GM10248 (cell line): ENCODE results near the gene CXCR4.
A peak's percentile ranks its signal among the peaks of the same experiment; 100 is the strongest.

Source experiments
- CTCF ChIA-PET: fragments of 300-600 bp; sonication (Branson Sonifier 250); formaldehyde crosslinking; extraction: SDS; loops from one replicate; lab custom pipeline; 2021; ENCODE audit warnings: antibody characterized with exemption; lab: Yijun Ruan, JAX
- POLR2A ChIA-PET: fragments of 350-650 bp; sonication (Branson Sonifier 250); formaldehyde crosslinking; extraction: SDS; loops from one replicate; lab custom pipeline; 2020; ENCODE audit warnings: antibody characterized with exemption; lab: Yijun Ruan, JAX
- DNase-seq: peaks from one replicate; pipeline ENCODE4 v3.0.0; 2012; ENCODE audit errors: extremely low spot score
- CTCF ChIP-seq: IDR thresholded peaks from 2 replicates; pipeline ENCODE4 v1.5.1; 2012; ENCODE audit warnings: mild to moderate bottlenecking, low read depth; ENCODE audit errors: extremely low read depth, missing control alignments, control extremely low read depth

The CXCR4 gene

GRCh38 chr2:136067897-136068580, 49.9 kb downstream of the CXCR4 start:
- no peak for TF ChIP-seq CTCF
- ChIA-PET POLR2A (no interaction called here), CTCF (interaction anchor here (0.8 to 1.1 kb wide), 3 partner anchors 9 to 291 kb away, joined by 3 read pairs; no protein-coding TSS in a partner anchor)
- DNase-seq, result no peak

- DNase-seq, result no peak
- TF ChIP-seq CTCF, result no peak
- ChIA-PET CTCF (interaction anchor here (0.8 kb wide), 1 partner anchor 8 kb away, joined by 3 read pairs; no protein-coding TSS in a partner anchor), POLR2A (no interaction called here)
Measured at GRCh38 chr2:136067459-136067858, 50.5 kb downstream of the CXCR4 start.

- CTCF ChIA-PET, result no interaction called here
Measured at GRCh38 chr2:136065907-136066306, 52.0 kb downstream of the CXCR4 start.

GRCh38 chr2:136065384-136065783, 52.6 kb downstream of the CXCR4 start:
- DNase-seq, result no peak
- CTCF ChIA-PET, result no interaction called here
- TF ChIP-seq CTCF, result no peak
- POLR2A ChIA-PET, result no interaction called here

More at GRCh38 chr2:136065907-136066306, 52.0 kb downstream of the CXCR4 start:
- POLR2A ChIA-PET, result no interaction called here
- DNase-seq, result peak; percentile 42
- TF ChIP-seq CTCF, result no peak
